HepG2 (cell line): ENCODE data around the gene PDCD2L. TPM values are rescaled to one million over a fixed set of nuclear protein-coding genes. Genes with fewer than 3 reads are reported as not detected.

Experiments used
- ASH2L ChIP-seq: fragments of 300-600, 200-600 bp; sonication (generic); IDR thresholded peaks from 2 replicates; pipeline ENCODE4 v1.7.0; 2017; ENCODE audit warnings: low read depth, mild to moderate bottlenecking, moderate library complexity, mixed read lengths, low read length; ENCODE audit not compliant: insufficient read length
- E2F2 ChIP-seq: sonication (generic); formaldehyde crosslinking; IDR thresholded peaks from 2 replicates; pipeline ENCODE4 v1.4.0; 2020; ENCODE audit warnings: missing genetic modification reagents, borderline replicate concordance
- ESRRA ChIP-seq: sonication (generic); formaldehyde crosslinking; IDR thresholded peaks from 2 replicates; pipeline ENCODE4 v1.5.1; 2020; ENCODE audit warnings: mild to moderate bottlenecking, low read depth, missing genetic modification reagents
- IKZF5 ChIP-seq: IDR thresholded peaks from 2 replicates; pipeline ENCODE4 v1.6.1; 2018; ENCODE audit warnings: missing genetic modification reagents, mild to moderate bottlenecking, missing compliant biosample characterization
- MTA1 ChIP-seq: sonication (generic); formaldehyde crosslinking; IDR thresholded peaks from 2 replicates; pipeline ENCODE4 v1.4.0; 2020; ENCODE audit warnings: missing genetic modification reagents, mild to moderate bottlenecking, borderline replicate concordance
- POLR2G ChIP-seq: fragments of 200-400 bp; formaldehyde crosslinking; IDR thresholded peaks from 2 replicates; pipeline ENCODE4 v1.6.1; 2018; ENCODE audit warnings: mild to moderate bottlenecking, low read depth, low read length, moderate library complexity
- RAD51 ChIP-seq: fragments of 450-650 bp; IDR thresholded peaks from 2 replicates; pipeline ENCODE4 v1.6.1; 2016; ENCODE audit warnings: borderline replicate concordance
- RBAK ChIP-seq: sonication (generic); formaldehyde crosslinking; IDR thresholded peaks from 2 replicates; pipeline ENCODE4 v1.5.1; 2020; ENCODE audit warnings: mild to moderate bottlenecking, missing genetic modification reagents
- SIX1 ChIP-seq: sonication (generic); formaldehyde crosslinking; IDR thresholded peaks from 2 replicates; pipeline ENCODE4 v1.4.0; 2020; ENCODE audit warnings: missing genetic modification reagents, borderline replicate concordance
- THAP8 ChIP-seq: sonication (generic); formaldehyde crosslinking; IDR thresholded peaks from 2 replicates; pipeline ENCODE4 v1.5.1; 2020; ENCODE audit warnings: missing genetic modification reagents, mild to moderate bottlenecking, borderline replicate concordance
- ZBTB21 ChIP-seq: sonication (generic); formaldehyde crosslinking; IDR thresholded peaks from 2 replicates; pipeline ENCODE4 v1.4.0; 2020; ENCODE audit warnings: missing genetic modification reagents
- ZNF205 ChIP-seq: IDR thresholded peaks from 2 replicates; pipeline ENCODE4 v1.6.1; 2018; ENCODE audit warnings: missing biosample characterization, missing genetic modification reagents
- ZNF235 ChIP-seq: sonication (generic); formaldehyde crosslinking; IDR thresholded peaks from 2 replicates; pipeline ENCODE4 v1.8.1; 2023; ENCODE audit warnings: mild to moderate bottlenecking, missing genetic modification reagents, borderline replicate concordance
- ZNF574 ChIP-seq: sonication (generic); formaldehyde crosslinking; IDR thresholded peaks from 2 replicates; pipeline ENCODE4 v1.4.0; 2020; ENCODE audit warnings: missing genetic modification reagents
- ZNF746 ChIP-seq: sonication (generic); formaldehyde crosslinking; IDR thresholded peaks from 2 replicates; pipeline ENCODE4 v1.8.0; 2022; ENCODE audit warnings: mild to moderate bottlenecking, missing genetic modification reagents
- ZNF782 ChIP-seq: sonication (generic); formaldehyde crosslinking; IDR thresholded peaks from 2 replicates; pipeline ENCODE4 v1.4.0; 2020; ENCODE audit warnings: missing genetic modification reagents, mild to moderate bottlenecking, borderline replicate concordance
- ZNF790 ChIP-seq: sonication (generic); formaldehyde crosslinking; IDR thresholded peaks from 2 replicates; pipeline ENCODE4 v1.8.0; 2022; ENCODE audit warnings: missing genetic modification reagents, mild to moderate bottlenecking, borderline replicate concordance
- polyA plus RNA-seq, 8 experiments: library from polyadenylated mRNA; depleted of rRNA in 3 of 8; stranded (reverse) in 7 of 8; unstranded in 1 of 8; fragments of >200 nt; fragmentation: Illumina TruSeq in 4 of 8; extraction: Trizol in 4 of 8; gene quantifications; 2 replicates each; pipeline versions ENCODE4 v1.2.1 to v1.2.3, GENCODE V29; 2011 to 2016; ENCODE audit warnings: low read depth in 4 of 8, missing spikeins in 1 of 8, mixed read lengths in 1 of 8; ENCODE audit not compliant: insufficient read depth in 1 of 8
- total RNA-seq, 5 experiments: library from RNA; depleted of rRNA; stranded (reverse); fragments of >200 nt; fragmentation: Illumina TruSeq; extraction: Trizol; gene quantifications; 2 replicates each; pipeline ENCODE4 v1.2.3, GENCODE V29; 2016; ENCODE audit warnings: low read depth in 1 of 5

Gene PDCD2L
- total and polyA plus RNA-seq, 2 of the 13 experiments (the other 11 are each of a cell fraction or from before 2014, with no cell fraction given), result 29.3 to 35.2 TPM

- TF ChIP-seq ZNF574 (CRISPR knock-in tag) (no peak; the same call in 1 of the 2 replicates), RBAK (CRISPR knock-in tag) (no peak), E2F2 (CRISPR knock-in tag) (no peak), ZNF746 (CRISPR knock-in tag) (no peak; the same call in 1 of the 2 replicates), ZNF205 (CRISPR knock-in tag) (no peak), RAD51 (no peak), MTA1 (CRISPR knock-in tag) (no peak), ZNF790 (CRISPR knock-in tag) (no peak), THAP8 (CRISPR knock-in tag) (no peak), ZNF235 (CRISPR knock-in tag) (0 out of 2 replicates have a peak, but pooled peaks have one; percentile 31), SIX1 (CRISPR knock-in tag) (no peak), ZBTB21 (CRISPR knock-in tag) (no peak), ZNF782 (0 out of 2 replicates have a peak, but pooled peaks have one; percentile 5), ESRRA (peak; percentile 1; the same call in 1 of the 2 replicates), ASH2L (no peak), IKZF5 (CRISPR knock-in tag) (peak; percentile 43; the same call in 1 of the 2 replicates), POLR2G (peak; percentile 91)
Measured at GRCh38 chr19:34364830-34365462, 39.3 kb upstream of the PDCD2L start, which contains the start of gene GPI (continued).
